Fibroblast of mammary gland (primary cell): Measurements from ENCODE around the gene IL17B.

Experiments
- DNase-seq: peaks from one replicate; pipeline ENCODE4 v3.0.0-alpha.2; 2010; ENCODE audit warnings: low read depth
- H3K4me3 ChIP-seq: 2 replicates; pipeline ENCODE4 v1.5.1; 2011; ENCODE audit warnings: low read depth, mild to moderate bottlenecking, low read length, moderate library complexity; ENCODE audit not compliant: control insufficient read depth
- TF ChIP-seq, protein P1 (sequence below): conservative IDR thresholded peaks from 2 replicates; pipeline ENCODE4 v1.5.1; 2011; ENCODE audit warnings: low read depth, low read length, inconsistent platforms; ENCODE audit not compliant: control insufficient read depth, insufficient read depth

IL17B gene

DNA sequence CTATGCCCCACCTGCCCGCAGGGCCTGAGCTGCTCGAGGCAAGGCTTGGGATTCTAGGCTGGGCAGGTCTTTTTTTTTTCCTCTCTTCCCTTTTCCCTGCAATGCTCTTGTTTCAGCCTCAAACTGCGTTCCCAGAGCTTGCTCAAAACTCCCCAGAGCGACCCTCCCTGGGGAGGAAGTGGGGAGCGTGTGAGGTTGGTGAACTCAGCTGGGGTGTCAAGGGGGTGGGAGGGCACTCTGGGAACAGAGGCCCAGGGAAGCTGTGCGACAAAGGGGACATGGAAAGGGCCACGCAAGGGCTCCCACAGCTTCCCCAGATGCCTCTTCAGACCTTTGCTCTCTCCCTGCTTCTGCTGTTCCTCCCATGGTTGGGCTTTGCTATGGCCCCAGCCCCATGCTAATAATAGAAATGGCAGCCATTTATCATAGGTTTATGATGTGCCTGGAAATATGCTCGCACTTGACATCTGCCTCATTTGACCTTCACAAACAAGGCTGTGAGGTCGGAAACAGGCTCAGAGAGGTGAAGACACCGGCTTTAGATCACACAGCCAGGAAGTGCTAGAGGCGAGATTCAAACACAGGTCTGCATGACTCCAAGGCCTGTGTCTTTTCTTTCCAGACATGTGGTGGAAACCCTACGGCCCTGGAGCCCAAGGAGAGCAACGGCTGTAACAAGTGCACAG, 40.9 kb upstream of the IL17B start:
- TF ChIP-seq, protein P1, sequence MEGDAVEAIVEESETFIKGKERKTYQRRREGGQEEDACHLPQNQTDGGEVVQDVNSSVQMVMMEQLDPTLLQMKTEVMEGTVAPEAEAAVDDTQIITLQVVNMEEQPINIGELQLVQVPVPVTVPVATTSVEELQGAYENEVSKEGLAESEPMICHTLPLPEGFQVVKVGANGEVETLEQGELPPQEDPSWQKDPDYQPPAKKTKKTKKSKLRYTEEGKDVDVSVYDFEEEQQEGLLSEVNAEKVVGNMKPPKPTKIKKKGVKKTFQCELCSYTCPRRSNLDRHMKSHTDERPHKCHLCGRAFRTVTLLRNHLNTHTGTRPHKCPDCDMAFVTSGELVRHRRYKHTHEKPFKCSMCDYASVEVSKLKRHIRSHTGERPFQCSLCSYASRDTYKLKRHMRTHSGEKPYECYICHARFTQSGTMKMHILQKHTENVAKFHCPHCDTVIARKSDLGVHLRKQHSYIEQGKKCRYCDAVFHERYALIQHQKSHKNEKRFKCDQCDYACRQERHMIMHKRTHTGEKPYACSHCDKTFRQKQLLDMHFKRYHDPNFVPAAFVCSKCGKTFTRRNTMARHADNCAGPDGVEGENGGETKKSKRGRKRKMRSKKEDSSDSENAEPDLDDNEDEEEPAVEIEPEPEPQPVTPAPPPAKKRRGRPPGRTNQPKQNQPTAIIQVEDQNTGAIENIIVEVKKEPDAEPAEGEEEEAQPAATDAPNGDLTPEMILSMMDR: no peak
- peak; percentile 79 for DNase-seq
- no peak overlapping the region for H3K4me3 ChIP-seq

GRCh38 chr5:149419532-149419858, 40.4 kb upstream of the IL17B start:
- no peak overlapping the region for H3K4me3 ChIP-seq
- TF ChIP-seq, protein P1: no peak
- DNase-seq: no peak

- TF ChIP-seq, protein P1: no peak
- H3K4me3 ChIP-seq: no peak overlapping the region
- DNase-seq: no peak
Measured at GRCh38 chr5:149418910-149419531, 39.9 kb upstream of the IL17B start.

GRCh38 chr5:149417711-149418368, 38.7 kb upstream of the IL17B start:
- no peak for DNase-seq
- H3K4me3 ChIP-seq: no peak overlapping the region
- TF ChIP-seq, protein P1: no peak

DNA sequence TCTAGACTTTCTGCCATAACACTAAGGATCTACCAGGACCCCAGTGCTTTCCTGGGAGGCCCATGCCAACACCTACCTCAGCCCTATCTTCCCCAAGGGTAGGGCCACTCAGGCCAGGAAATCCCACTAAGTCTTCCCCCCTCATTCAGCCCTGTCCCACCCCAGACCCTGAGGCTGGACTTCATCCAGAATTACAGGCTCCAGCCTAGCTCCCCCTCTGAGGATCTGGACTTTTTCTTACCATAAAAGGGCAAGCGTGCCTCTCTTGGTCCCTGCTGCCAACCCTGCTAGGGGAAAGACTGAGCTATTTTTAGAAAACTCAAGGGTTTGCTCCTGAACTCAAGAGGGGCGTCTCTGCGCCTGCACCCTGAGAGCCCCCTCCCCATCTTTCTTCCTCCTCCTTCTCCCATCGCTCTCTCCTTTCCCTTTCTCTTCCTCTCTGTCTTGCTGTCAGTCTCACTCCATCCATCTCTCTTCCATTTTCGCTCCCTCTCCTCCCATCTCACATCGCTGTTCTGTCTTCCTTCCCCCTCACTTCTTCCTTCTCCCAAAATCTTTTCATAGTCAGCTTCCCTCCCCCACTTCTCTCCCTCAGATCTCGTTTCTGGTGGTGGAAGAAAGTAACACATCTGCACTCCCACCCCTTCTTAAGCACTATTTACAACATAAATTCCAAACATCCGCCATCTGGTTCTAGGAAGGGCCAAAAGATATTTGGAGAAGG, 38.1 kb upstream of the IL17B start:
- TF ChIP-seq, protein P1: no peak
- H3K4me3 ChIP-seq: no peak overlapping the region
- peak; percentile 51 for DNase-seq

DNA sequence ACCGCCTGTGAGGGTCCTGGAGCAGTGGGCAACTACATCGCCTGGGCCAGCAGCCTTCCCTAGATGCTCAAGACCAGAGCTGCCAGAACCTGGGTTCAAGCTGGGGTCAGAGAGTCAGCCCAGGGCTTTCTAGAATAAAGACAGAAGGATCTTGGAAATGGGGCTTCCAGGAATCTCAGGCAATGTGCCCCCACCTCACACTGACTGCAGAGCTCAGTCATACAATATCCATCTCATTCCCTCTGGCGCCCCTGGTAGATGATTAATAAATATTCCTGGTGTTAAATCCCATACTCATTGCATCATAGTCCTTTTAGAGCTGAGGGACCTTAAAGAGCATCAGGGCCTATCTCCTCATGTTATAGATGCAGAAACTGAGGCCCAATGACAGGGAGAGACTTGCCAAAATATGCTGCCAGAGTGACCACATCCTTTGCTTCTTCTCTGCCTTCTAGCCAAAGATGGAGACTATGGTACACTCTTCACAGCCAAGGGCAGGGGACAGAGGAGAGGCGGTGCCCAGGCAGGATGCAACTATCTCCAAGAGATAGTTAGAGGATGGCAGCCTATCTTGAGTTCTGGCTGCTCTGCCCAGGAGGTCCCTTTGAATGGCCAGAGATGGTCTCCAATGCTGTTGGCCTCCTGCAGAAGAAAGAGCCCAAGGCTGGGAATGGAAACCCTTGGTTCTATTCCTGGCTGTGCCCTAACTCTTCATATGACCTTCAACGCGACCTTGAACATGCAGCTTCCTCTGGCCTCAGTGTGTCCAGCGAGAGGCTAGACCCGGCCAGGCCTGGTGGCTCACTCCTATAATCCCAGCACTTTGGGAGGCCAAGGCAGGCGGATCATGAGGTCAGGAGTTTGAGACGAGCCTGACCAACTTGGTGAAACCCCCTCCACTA, 36.2 kb upstream of the IL17B start:
- DNase-seq: peak; percentile 60
- no peak overlapping the region for H3K4me3 ChIP-seq
- TF ChIP-seq, protein P1: no peak
